GM19397 (cell line): Measurements from ENCODE around the gene SYT14.
"Not testable (repeated sequence)": the region's sequence is repeated elsewhere in the genome, so short reads cannot be mapped to it uniquely, and the experiment has no call there.

Experiments
- ATAC-seq: cut with Tn5 transposase; IDR thresholded peaks from one replicate; pipeline ENCODE4 v1.9.1; 2021; ENCODE audit warnings: mild to moderate bottlenecking, moderate library complexity; ENCODE audit not compliant: unreplicated experiment

Gene SYT14

GRCh38 chr1:210195635-210196160, 257.7 kb downstream of the SYT14 start:
- no peak for ATAC-seq

- not testable (repeated sequence) for ATAC-seq
Measured at GRCh38 chr1:210196266-210196665, 258.2 kb downstream of the SYT14 start.

- ATAC-seq = no peak
Measured at GRCh38 chr1:210198840-210199239, 260.8 kb downstream of the SYT14 start.

- ATAC-seq = no peak
Measured at GRCh38 chr1:210200124-210200736, 262.2 kb downstream of the SYT14 start.

- ATAC-seq = no peak
Measured at GRCh38 chr1:210201681-210202080, 263.7 kb downstream of the SYT14 start.

- ATAC-seq = no peak
Measured at GRCh38 chr1:210207597-210208450, 269.8 kb downstream of the SYT14 start.

- ATAC-seq = no peak
Measured at GRCh38 chr1:210213335-210213734, 275.3 kb downstream of the SYT14 start.

GRCh38 chr1:210214573-210215409, 276.8 kb downstream of the SYT14 start:
- no peak for ATAC-seq

- ATAC-seq = no peak
Measured at GRCh38 chr1:210217482-210217881, 279.5 kb downstream of the SYT14 start.

- ATAC-seq = no peak
Measured at GRCh38 chr1:210218047-210218446, 280.0 kb downstream of the SYT14 start.
